Astrocyte of the cerebellum (primary cell): ENCODE results near the gene TMEM143.
"Not testable (repeated sequence)": the region's sequence is repeated elsewhere in the genome, so short reads cannot be mapped to it uniquely, and the experiment has no call there.

Source experiments
- DNase-seq: peaks from one replicate; pipeline ENCODE4 v3.0.0-alpha.2; 2011; ENCODE audit warnings: low read depth
- H3K4me3 ChIP-seq: 2 replicates; pipeline ENCODE4 v1.5.1; 2011; ENCODE audit warnings: mild to moderate bottlenecking, low read depth, low read length, moderate library complexity
- in situ Hi-C: cut with HindIII; loops from 2 replicates; pipeline ENCODE4 v1.10.0; 2017; ENCODE audit warnings: low sequenced_read_pairs
- TF ChIP-seq, protein P1 (sequence below): IDR thresholded peaks from 2 replicates; pipeline ENCODE4 v1.5.1; 2012; ENCODE audit warnings: low read length, low read depth, moderate library complexity, mild to moderate bottlenecking; ENCODE audit errors: missing control alignments

TMEM143 gene

DNA sequence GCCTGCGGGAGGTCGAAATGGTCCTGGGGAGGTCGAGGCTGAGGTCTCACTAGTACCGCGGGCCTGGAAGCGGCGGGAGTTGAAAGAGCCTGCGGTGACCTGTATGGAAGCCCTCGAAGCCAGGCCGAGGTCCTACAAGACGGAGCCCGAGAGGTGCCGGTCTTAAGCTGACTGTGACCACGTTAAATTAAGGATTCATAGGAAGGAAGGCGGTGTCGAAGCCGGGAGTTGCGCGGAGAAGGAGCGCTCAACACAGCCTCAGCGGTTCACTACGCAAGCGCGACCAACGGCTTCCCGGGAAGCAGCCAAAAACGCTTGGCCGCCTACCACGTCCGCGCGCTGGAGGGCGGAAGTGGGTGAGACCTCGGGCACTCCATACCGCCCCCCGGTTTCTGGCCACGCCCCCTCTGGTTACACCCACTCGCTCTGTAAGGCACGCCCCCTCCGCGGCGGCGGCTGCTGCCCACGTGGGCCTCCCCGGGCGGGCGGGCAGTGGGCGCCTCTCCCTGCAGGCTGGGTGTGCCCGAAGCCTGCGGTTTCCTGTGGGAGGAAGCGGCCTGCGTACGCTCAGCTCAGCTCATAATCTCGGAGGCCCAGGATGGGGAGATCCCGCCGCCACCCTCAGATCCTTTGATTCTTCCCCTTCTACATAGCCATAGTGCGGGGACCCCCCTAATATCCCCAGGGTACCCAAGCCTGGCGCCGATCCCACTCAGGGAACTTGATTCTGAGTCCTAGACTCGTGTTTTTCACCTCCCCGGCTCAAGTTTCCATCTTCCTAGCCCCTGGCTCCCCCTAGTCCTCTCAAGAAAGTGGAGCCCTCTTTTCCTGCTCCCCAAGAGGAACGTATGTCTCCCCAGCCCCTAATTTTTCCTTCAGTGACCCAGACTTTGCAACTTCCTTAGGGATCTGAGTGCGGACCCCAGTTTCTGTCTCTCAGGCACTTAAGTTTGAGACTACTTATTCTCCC lies 41.8 kb downstream of the TMEM143 start:
- TF ChIP-seq, protein P1, sequence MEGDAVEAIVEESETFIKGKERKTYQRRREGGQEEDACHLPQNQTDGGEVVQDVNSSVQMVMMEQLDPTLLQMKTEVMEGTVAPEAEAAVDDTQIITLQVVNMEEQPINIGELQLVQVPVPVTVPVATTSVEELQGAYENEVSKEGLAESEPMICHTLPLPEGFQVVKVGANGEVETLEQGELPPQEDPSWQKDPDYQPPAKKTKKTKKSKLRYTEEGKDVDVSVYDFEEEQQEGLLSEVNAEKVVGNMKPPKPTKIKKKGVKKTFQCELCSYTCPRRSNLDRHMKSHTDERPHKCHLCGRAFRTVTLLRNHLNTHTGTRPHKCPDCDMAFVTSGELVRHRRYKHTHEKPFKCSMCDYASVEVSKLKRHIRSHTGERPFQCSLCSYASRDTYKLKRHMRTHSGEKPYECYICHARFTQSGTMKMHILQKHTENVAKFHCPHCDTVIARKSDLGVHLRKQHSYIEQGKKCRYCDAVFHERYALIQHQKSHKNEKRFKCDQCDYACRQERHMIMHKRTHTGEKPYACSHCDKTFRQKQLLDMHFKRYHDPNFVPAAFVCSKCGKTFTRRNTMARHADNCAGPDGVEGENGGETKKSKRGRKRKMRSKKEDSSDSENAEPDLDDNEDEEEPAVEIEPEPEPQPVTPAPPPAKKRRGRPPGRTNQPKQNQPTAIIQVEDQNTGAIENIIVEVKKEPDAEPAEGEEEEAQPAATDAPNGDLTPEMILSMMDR = no peak
- DNase-seq = peak; percentile 95
- in situ Hi-C loops = no loop called here
- peak overlapping the region; percentile 41 for H3K4me3 ChIP-seq

DNA sequence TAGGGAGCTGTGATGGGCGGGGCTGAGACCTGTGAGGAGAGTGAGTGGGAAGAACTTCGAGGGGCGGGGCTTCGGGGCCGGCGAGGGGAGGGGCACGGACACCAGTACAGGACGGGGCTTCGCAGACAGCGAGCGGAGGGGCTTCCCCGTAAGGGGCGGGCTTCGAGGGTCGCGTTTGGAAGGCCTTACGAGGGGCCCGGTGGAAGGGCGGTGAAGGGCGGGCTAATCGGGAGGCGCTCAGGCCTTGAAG lies 42.4 kb downstream of the TMEM143 start:
- DNase-seq = peak; percentile 66
- TF ChIP-seq, protein P1 = no peak
- in situ Hi-C loops = no loop called here
- H3K4me3 ChIP-seq = peak overlapping the region; percentile 41

- H3K4me3 ChIP-seq = no peak overlapping the region
- TF ChIP-seq, protein P1 = peak; percentile 83
- DNase-seq = peak; percentile 57
- in situ Hi-C loops = no loop called here
Measured at GRCh38 chr19:48319647-48320541, 43.8 kb downstream of the TMEM143 start.

DNA sequence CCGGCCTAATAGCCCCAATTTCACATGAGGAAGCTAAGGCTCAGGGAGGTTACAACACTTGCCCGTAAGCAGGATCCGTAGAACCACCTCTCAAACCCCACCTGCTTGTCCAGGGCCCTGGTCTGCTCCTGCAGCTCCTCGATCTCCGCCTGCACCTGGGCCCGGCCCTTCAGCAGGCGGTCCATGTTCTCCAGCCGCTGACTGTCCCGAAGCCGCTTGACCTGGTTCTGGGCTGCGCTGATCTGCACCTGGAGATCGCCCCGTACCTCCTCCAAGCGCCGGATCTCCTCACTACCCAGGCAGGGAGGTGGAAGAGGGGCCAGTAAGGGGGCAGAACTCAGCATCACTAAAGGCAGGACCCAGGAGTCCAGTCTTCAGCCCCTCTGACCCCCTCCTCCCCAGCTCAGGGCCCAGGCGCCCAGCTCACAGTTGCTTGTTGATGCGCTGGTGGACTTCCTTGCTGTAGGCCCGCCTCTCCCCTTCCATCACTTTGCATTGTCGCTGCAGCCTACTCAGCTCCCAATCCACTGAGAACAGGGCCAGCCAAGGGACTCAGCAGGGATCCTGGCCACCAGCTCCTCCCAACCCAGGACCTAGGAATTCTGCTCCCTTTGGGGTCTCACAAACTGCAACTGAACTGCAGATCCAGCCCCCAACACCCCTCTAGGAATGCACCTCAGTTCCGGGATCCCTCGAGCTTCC lies 45.3 kb downstream of the TMEM143 start:
- H3K4me3 ChIP-seq = no peak overlapping the region
- DNase-seq = no peak
- in situ Hi-C loops = no loop called here
- TF ChIP-seq, protein P1 = no peak

DNA sequence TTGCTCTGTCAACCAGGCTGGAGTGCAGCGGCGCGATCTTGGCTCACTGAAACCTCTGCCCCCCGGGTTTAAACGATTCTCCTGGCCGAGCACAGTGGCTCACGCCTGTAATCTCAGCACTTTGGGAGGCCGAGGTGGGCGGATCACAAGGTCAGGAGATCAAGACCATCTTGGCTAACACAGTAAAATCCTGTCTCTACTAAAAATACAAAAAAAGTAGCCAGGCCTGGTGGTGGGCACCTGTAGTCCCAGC lies 46.1 kb downstream of the TMEM143 start:
- in situ Hi-C loops, H3K4me3 ChIP-seq, DNase-seq: not testable (repeated sequence)

DNA sequence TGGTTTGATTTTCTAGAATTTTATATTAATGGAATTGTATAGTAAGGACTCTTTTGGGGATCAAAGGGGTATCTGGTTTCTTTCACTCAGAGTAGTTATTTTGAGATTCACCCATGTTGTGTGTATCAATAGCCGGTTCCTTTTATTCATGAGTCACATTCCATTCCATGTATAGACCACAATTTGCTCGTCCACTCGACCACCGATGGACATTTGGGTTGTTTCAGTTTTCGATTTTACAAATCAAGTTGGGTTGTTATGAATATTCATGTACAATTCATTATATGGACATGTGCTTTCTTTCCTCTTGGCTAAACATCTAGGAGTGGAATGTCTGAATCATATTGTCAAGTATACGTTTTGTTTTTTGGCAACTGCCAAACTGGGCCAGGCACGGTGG lies 48.0 kb downstream of the TMEM143 start:
- TF ChIP-seq, protein P1 = no peak
- in situ Hi-C loops = no loop called here
- H3K4me3 ChIP-seq = no peak overlapping the region
- no peak for DNase-seq
